SJCRH30 (cell line): ENCODE results near the gene EMILIN1. TPM values are rescaled to one million over a fixed set of nuclear protein-coding genes. Genes with fewer than 3 reads are reported as not detected.

Experiments
- DNase-seq, 2 experiments: peaks; one replicate each; pipeline ENCODE4 v3.0.0-alpha.2; 2015 to 2020
- H3K27ac ChIP-seq: fragments of 250-450 bp; sonication (Bioruptor Pico); 2 replicates; pipeline ENCODE4 v1.5.1; 2020; ENCODE audit warnings: mild to moderate bottlenecking, moderate library complexity
- H3K27me3 ChIP-seq: fragments of 250-450 bp; sonication (Bioruptor Pico); 2 replicates; pipeline ENCODE4 v1.5.1; 2020; ENCODE audit warnings: mild to moderate bottlenecking, moderate library complexity
- H3K36me3 ChIP-seq: fragments of 250-450 bp; sonication (Bioruptor Pico); 2 replicates; pipeline ENCODE4 v1.5.1; 2020; ENCODE audit warnings: mild to moderate bottlenecking, moderate library complexity
- H3K4me1 ChIP-seq: fragments of 250-450 bp; sonication (Bioruptor Pico); 2 replicates; pipeline ENCODE4 v1.5.1; 2020; ENCODE audit warnings: mild to moderate bottlenecking, moderate library complexity
- H3K4me3 ChIP-seq: fragments of 250-450 bp; sonication (Bioruptor Pico); 2 replicates; pipeline ENCODE4 v1.5.1; 2020; ENCODE audit warnings: mild to moderate bottlenecking, moderate library complexity
- H3K9me3 ChIP-seq: fragments of 250-450 bp; sonication (Bioruptor Pico); replicated peaks from 2 replicates; pipeline ENCODE4 v1.5.1; 2020; ENCODE audit warnings: mild to moderate bottlenecking, moderate library complexity
- total RNA-seq: library from RNA; depleted of rRNA; stranded (reverse); fragments of >200 nt; shearing (Covaris generic); gene quantifications from 2 replicates; pipeline ENCODE4 v1.2.3, GENCODE V29; 2014

EMILIN1 gene
- total RNA-seq, 1 experiment from 2014 or later: 80.5 TPM

GRCh38 chr2:27050281-27050995, 28.0 kb upstream of the EMILIN1 start:
- no peaks in the 10 kb centered on the region; the same call in 1 of the 2 replicates for H3K4me1 ChIP-seq
- peak overlapping the region; percentile 71 for H3K4me3 ChIP-seq
- no peaks in the 10 kb centered on the region for H3K27me3 ChIP-seq
- peak overlapping the region; percentile 63 for H3K27ac ChIP-seq
- H3K36me3 ChIP-seq: peaks cover 7% of the 10 kb centered on the region; the same call in 1 of the 2 replicates
- peak; percentile 94 to 99 for DNase-seq
- H3K9me3 ChIP-seq: no peaks in the 10 kb centered on the region

- Histone ChIP-seq H3K4me3 (peak within 1 kb of the TSS; percentile 71), H3K27ac (peak within 1 kb of the TSS; percentile 63), H3K27me3 (no peaks in the 10 kb centered on the region), H3K9me3 (no peaks in the 10 kb centered on the region), H3K36me3 (peaks cover 10% of the 10 kb centered on the region; the same call in 1 of the 2 replicates), H3K4me1 (no peaks in the 10 kb centered on the region; the same call in 1 of the 2 replicates)
- peak; percentile 98 to 99 for DNase-seq
These were observed 27.2 kb upstream of the EMILIN1 start, which contains the start of gene AGBL5 for GRCh38 chr2:27050996-27051901. Gene AGBL5, plus strand, starts transcription at chr2:27051668. Its CDS starts 1,291 bp downstream, at chr2:27052959.

- peaks cover 16% of the 10 kb centered on the region for H3K36me3 ChIP-seq
- no peaks in the 10 kb centered on the region; the same call in 1 of the 2 replicates for H3K4me1 ChIP-seq
- H3K27ac ChIP-seq: no peak overlapping the region; the same call in 1 of the 2 replicates
- no peaks in the 10 kb centered on the region for H3K9me3 ChIP-seq
- DNase-seq: no peak
- no peaks in the 10 kb centered on the region for H3K27me3 ChIP-seq
- H3K4me3 ChIP-seq: peak overlapping the region; percentile 71
These were observed 26.3 kb upstream of the EMILIN1 start for GRCh38 chr2:27051902-27052645.

- H3K27me3 ChIP-seq: no peaks in the 10 kb centered on the region
- H3K27ac ChIP-seq: no peak overlapping the region
- DNase-seq: no peak
- H3K4me3 ChIP-seq: no peak overlapping the region
- peaks cover 21% of the 10 kb centered on the region for H3K36me3 ChIP-seq
- H3K4me1 ChIP-seq: no peaks in the 10 kb centered on the region; the same call in 1 of the 2 replicates
- H3K9me3 ChIP-seq: no peaks in the 10 kb centered on the region
These were observed 25.1 kb upstream of the EMILIN1 start for GRCh38 chr2:27053321-27053720.

- no peaks in the 10 kb centered on the region for H3K27me3 ChIP-seq
- H3K27ac ChIP-seq: no peak overlapping the region
- no peak for DNase-seq
- peaks cover 21% of the 10 kb centered on the region for H3K36me3 ChIP-seq
- no peaks in the 10 kb centered on the region; the same call in 1 of the 2 replicates for H3K4me1 ChIP-seq
- no peaks in the 10 kb centered on the region for H3K9me3 ChIP-seq
- H3K4me3 ChIP-seq: no peak overlapping the region
These were observed 24.6 kb upstream of the EMILIN1 start for GRCh38 chr2:27053776-27054175.

GRCh38 chr2:27054721-27055120, 23.7 kb upstream of the EMILIN1 start:
- no peaks in the 10 kb centered on the region for H3K9me3 ChIP-seq
- no peaks in the 10 kb centered on the region for H3K27me3 ChIP-seq
- no peak for DNase-seq
- H3K4me3 ChIP-seq: no peak overlapping the region
- H3K4me1 ChIP-seq: no peaks in the 10 kb centered on the region
- H3K27ac ChIP-seq: no peak overlapping the region
- peaks cover 21% of the 10 kb centered on the region for H3K36me3 ChIP-seq

GRCh38 chr2:27057184-27057583, 21.2 kb upstream of the EMILIN1 start:
- no peak overlapping the region for H3K4me3 ChIP-seq
- H3K9me3 ChIP-seq: no peaks in the 10 kb centered on the region
- no peaks in the 10 kb centered on the region for H3K27me3 ChIP-seq
- DNase-seq: no peak
- H3K36me3 ChIP-seq: peaks cover 31% of the 10 kb centered on the region
- no peaks in the 10 kb centered on the region for H3K4me1 ChIP-seq
- no peak overlapping the region for H3K27ac ChIP-seq

- H3K27ac ChIP-seq: no peak overlapping the region
- H3K4me3 ChIP-seq: no peak overlapping the region
- peaks cover 31% of the 10 kb centered on the region for H3K36me3 ChIP-seq
- no peak for DNase-seq
- no peaks in the 10 kb centered on the region for H3K9me3 ChIP-seq
- H3K4me1 ChIP-seq: no peaks in the 10 kb centered on the region
- no peaks in the 10 kb centered on the region for H3K27me3 ChIP-seq
These were observed 20.2 kb upstream of the EMILIN1 start for GRCh38 chr2:27058210-27058609.

- no peaks in the 10 kb centered on the region for H3K9me3 ChIP-seq
- H3K27ac ChIP-seq: no peak overlapping the region
- H3K4me3 ChIP-seq: no peak overlapping the region
- H3K27me3 ChIP-seq: no peaks in the 10 kb centered on the region
- DNase-seq: no peak
- H3K36me3 ChIP-seq: peaks cover 31% of the 10 kb centered on the region
- H3K4me1 ChIP-seq: no peaks in the 10 kb centered on the region
These were observed 19.1 kb upstream of the EMILIN1 start for GRCh38 chr2:27059141-27059820.

- Histone ChIP-seq H3K36me3 (peaks cover 24% of the 10 kb centered on the region), H3K9me3 (no peaks in the 10 kb centered on the region), H3K4me3 (no peak overlapping the region), H3K4me1 (no peaks in the 10 kb centered on the region), H3K27me3 (no peaks in the 10 kb centered on the region), H3K27ac (no peak overlapping the region)
- DNase-seq: no peak
These were observed 18.1 kb upstream of the EMILIN1 start for GRCh38 chr2:27060323-27060722.

GRCh38 chr2:27065128-27065527, 13.3 kb upstream of the EMILIN1 start:
- Histone ChIP-seq H3K4me1 (no peaks in the 10 kb centered on the region), H3K36me3 (peaks cover 30% of the 10 kb centered on the region), H3K9me3 (no peaks in the 10 kb centered on the region), H3K27me3 (no peaks in the 10 kb centered on the region), H3K27ac (no peak overlapping the region), H3K4me3 (no peak overlapping the region)
- DNase-seq: no peak

GRCh38 chr2:27067385-27067784, 11.0 kb upstream of the EMILIN1 start:
- H3K27ac ChIP-seq: no peak overlapping the region
- no peaks in the 10 kb centered on the region for H3K27me3 ChIP-seq
- no peaks in the 10 kb centered on the region for H3K9me3 ChIP-seq
- H3K36me3 ChIP-seq: peaks cover 21% of the 10 kb centered on the region
- H3K4me3 ChIP-seq: no peak overlapping the region
- no peak for DNase-seq
- no peaks in the 10 kb centered on the region for H3K4me1 ChIP-seq

- H3K4me3 ChIP-seq: no peak overlapping the region
These were observed 9.0 kb upstream of the EMILIN1 start for GRCh38 chr2:27069436-27069835.

More at GRCh38 chr2:27069436-27069835, 9.0 kb upstream of the EMILIN1 start:
- H3K9me3 ChIP-seq: no peaks in the 10 kb centered on the region
- H3K27ac ChIP-seq: no peak overlapping the region
- peaks cover 4% of the 10 kb centered on the region; the same call in 1 of the 2 replicates for H3K4me1 ChIP-seq
- peaks cover 21% of the 10 kb centered on the region for H3K36me3 ChIP-seq
- H3K27me3 ChIP-seq: no peaks in the 10 kb centered on the region
- no peak for DNase-seq
